GM20431 (cell line): ENCODE measurements around the gene SLC22A25.
"Not testable (repeated sequence)": the region's sequence is repeated elsewhere in the genome, so short reads cannot be mapped to it uniquely, and the experiment has no call there.

Experiments used
- in situ Hi-C: fragments of 300-500 bp; cut with MseI, MboI; formaldehyde crosslinking; loops from one replicate; pipeline ENCODE4 v1.15.0; 2020; ENCODE audit warnings: low sequenced_read_pairs; ENCODE audit not compliant: unreplicated experiment

Gene SLC22A25

GRCh38 chr11:63243533-63243932 lies at the start of gene SLC22A25:
SLC22A25 (minus strand) TSS chr11:63243599; CDS start chr11:63229652, 13,947 bp downstream.
- in situ Hi-C loops, result no loop called here

DNA sequence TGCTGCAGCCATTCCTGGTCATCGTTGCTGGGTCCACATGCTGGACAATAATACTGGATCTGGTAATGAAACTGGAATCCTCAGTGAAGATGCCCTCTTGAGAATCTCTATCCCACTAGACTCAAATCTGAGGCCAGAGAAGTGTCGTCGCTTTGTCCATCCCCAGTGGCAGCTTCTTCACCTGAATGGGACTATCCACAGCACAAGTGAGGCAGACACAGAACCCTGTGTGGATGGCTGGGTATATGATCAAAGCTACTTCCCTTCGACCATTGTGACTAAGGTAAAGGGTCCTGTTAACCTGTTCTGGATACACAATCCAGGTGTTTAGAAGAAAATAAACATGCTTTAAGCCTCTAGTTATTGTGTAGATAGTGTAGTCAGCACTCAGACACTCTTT lies 46.9 kb upstream of the SLC22A25 start:
- in situ Hi-C loops, result no loop called here

DNA sequence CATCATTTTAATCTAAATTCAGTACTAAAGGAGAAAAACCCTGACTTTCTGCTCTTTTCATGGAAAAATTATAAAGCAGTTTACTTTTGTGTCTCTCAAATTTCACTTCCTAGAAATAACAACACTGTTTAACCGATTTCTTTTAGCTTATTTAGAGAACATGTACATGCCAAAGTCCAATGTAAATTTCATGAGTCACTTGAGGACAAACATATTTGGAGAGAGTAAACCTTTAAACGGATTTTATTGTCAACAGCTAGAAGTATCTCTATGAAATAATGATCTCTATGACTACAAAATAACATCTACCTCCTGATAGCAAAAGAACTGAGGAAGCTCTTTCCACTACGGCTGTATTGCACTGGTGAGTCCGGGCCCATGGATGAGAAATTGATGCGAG lies 46.3 kb upstream of the SLC22A25 start:
- in situ Hi-C loops, result no loop called here

DNA sequence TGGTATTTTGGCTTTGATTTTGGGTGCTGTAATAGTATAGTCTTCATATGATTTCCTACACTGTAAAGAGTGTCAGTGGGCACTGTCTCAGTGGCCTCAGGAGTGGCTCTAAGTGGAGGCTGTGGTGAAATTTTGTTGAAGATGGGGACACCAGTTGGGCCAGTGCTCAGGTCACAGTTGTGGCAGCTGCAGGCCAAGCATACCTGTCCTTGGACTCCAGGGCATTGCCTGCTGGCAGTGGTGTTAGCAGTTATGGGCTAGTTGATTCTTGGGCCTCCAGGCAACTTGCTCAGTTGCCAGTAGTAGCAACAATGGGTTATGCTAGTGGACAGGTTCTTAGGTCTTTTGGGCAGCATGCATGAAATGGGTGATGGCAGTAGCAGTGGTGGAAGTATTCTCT lies 39.2 kb upstream of the SLC22A25 start:
- in situ Hi-C loops, result no loop called here

- in situ Hi-C loops, result no loop called here
Observed at GRCh38 chr11:63280920-63281319, 37.5 kb upstream of the SLC22A25 start.

GRCh38 chr11:63277345-63277943 lies 34.0 kb upstream of the SLC22A25 start:
- in situ Hi-C loops, result no loop called here

DNA sequence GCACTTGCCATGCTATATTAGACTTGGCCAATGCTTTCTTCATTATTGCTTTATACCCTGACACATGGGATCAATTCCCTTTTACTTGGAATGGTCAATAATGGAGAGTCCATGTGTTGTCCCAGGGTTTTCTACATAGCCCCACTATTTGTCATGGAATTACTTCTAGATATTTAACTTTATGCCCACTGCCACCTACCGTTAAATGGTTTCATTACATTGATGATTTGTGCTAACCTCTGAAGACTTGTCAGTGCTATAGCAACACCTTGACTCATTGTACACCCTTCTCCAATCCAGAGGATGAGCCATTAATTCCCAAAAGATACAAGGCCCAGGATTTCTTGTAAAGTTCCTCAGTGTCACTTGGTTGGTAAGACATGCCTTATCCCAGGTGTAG lies 31.4 kb upstream of the SLC22A25 start:
- in situ Hi-C loops, result no loop called here

DNA sequence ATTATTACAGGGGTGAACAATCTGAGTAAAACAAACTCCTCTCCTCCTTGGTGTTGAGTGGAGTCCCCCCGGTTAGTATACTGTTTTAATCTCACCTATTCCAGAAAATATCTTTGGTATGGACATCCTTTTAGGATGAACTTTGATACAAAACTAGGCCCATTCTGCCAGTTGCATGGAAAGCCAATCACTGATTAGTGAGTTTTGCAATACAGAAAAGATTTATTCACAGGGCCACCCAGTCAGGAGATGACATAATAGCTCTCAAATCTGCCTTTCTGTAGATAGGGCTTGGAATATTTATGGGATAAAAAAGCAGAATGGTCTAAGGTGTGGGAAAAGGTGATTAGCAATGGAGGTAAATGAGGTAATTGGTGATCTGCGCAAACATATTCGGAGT lies 30.3 kb upstream of the SLC22A25 start:
- in situ Hi-C loops, result no loop called here

- in situ Hi-C loops, result no loop called here
Observed at GRCh38 chr11:63262547-63262946, 19.1 kb upstream of the SLC22A25 start.

- in situ Hi-C loops, result no loop called here
Observed at GRCh38 chr11:63251312-63251711, 7.9 kb upstream of the SLC22A25 start.

GRCh38 chr11:63250162-63251050 lies 7.0 kb upstream of the SLC22A25 start:
- in situ Hi-C loops, result no loop called here

DNA sequence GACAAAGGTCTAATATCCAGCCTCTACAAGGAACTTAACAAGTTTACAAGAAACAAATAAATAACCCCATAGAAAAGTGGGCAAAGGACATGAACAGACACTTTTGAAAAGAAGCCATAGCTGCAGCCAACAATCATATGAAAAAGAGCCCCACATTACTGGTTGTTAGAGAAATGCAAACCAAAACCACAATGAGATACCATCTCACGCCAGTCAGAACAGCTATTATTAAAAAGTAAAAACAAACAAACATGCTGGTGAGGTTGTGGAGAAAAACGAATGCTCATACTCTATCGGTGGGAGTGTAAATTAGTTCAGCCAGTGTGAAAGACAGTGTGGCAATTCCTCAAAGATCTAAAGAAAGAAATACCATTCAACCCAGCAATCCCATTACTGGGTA lies 5.6 kb upstream of the SLC22A25 start:
- in situ Hi-C loops, result no loop called here

DNA sequence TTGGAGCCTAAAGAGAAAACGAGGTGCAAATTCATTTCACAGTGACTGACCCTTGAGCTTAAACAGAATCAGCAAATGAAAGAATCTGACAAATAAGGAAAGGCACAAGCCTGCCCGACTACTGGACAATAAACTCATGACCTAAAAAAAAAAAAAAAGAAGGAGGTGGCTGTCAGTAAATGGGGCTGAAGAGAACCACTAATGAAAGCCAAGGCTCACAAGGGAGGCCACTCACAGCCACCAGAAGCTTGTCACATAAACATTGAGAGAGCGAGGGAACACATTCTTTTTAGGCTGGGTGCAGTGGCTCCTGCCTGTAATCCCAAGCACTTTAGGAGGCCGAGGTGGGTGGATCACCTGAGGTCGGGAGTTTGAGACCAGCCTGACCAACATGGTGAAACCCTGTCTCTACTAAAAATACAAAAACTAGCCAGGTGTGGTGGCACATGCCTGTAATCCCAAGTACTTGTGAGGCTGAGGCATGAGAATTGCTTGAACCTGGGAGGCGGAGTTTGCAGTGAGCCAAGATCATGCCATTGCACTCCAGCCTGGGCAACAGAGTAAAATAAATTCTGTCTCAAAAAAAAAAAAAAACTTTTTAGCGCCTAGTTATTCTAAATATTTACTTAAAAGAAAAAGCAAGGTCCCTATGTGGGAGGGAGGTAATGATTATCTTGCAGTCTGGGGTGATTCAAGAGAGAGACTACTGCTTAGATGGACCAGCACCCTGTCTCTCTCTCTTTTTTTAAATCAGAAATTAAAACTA lies 4.0 kb upstream of the SLC22A25 start:
- in situ Hi-C loops, result not testable (repeated sequence)

- in situ Hi-C loops, result no loop called here
Observed at GRCh38 chr11:63246045-63246444, 2.6 kb upstream of the SLC22A25 start.

GRCh38 chr11:63244862-63245261 lies 1.5 kb upstream of the SLC22A25 start:
- in situ Hi-C loops, result no loop called here

- in situ Hi-C loops, result no loop called here
Observed at GRCh38 chr11:63242089-63242781, 1.2 kb downstream of the SLC22A25 start.

DNA sequence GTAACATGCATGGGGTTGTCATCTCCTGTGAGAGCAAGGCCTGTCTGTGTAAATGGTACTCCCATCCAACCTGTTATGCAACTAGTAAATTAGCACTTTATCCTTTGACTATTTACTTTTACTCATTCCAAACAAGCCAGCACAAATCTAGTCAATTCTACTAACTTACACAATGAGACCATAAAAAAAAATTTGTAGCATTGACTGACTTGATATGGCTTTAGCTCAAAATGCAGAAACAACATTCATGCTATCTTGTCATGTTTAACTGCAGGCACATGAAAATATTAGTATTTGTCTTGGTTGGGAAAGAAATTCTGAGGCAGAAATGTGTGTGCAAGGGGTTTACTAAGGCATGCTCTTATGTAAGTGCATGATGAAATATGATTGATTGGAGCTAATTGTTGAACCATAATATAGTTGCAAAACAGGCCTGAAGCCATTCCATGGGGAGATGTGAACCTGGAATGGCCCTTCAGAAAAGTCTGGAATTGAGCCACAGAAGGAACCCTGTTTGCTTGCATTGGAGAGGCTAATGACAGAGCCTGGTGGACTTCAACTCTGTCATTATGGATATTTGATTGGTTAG lies 2.5 kb downstream of the SLC22A25 start:
- in situ Hi-C loops, result no loop called here

DNA sequence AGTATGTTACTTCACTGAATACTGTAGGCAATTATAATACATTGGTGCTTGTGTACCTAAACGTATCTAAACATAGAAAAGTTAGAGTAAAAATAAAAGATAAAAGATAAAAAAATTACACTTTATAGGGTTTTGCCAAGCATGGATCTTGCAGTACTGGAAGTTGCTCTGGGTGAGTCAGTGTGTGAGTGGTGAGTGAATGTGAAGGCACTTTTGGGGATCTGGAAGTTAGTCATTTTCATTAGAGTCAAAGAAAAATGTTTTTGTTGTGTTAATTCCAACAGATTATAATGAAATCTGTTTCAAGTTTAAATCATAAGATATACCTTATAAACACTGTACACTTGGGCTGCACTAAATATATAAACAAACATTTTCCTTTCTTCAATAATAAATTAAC lies 3.3 kb downstream of the SLC22A25 start:
- in situ Hi-C loops, result no loop called here

DNA sequence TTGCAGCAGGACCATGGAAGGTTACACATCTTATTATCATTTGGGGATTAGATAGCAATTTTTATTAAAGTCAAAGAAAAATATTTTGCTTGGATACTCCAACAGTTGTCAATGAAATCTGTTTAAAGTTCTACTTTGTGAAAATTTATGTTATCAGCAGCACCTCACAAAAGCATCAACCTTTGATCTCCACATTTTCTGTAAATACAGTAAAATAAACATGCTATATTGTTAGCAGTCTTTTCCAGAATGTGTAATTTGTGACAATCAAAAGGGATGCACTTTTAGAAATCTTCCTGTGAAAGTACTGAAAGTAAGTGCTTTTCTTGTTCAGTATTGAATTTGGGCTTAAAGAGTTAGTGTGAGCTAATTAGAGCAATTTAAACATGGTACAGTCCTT lies 4.1 kb downstream of the SLC22A25 start:
- in situ Hi-C loops, result no loop called here

DNA sequence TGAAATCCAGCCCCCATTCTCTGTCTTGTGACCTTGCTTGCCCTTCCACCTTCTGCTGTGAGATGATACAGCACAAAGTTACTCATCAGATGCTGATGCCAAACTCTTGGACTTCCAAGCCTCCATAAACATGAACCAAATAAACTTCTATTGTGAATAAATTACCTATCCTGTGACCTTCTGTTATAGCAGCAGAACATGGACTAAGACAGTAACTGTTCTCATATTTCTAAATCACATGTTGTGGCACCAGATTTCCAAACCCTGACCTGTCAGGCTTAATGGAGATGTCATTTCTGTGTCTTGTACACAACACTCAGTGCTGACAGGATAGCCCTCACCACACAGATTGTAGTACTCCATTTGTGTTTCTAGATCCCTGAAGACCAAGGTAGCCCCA lies 6.0 kb downstream of the SLC22A25 start:
- in situ Hi-C loops, result no loop called here
